Colonic mucosa (tissue), 4 donors: ENCODE results near the gene CPZ. TPM values are rescaled to one million over a fixed set of nuclear protein-coding genes. Genes with fewer than 3 reads are reported as not detected.

Experiments
- DNase-seq: peaks from one replicate; pipeline ENCODE4 v3.0.0-alpha.2; 2020
- H3K27ac ChIP-seq: fragments of 200-600 bp; one replicate; pipeline ENCODE4 v1.8.0; 2021
- H3K27me3 ChIP-seq: fragments of 200-600 bp; one replicate; pipeline ENCODE4 v1.8.0; 2021
- H3K36me3 ChIP-seq: fragments of 200-600 bp; one replicate; pipeline ENCODE4 v1.8.0; 2021
- H3K4me1 ChIP-seq: fragments of 200-600 bp; one replicate; pipeline ENCODE4 v1.8.0; 2021; ENCODE audit warnings: mild to moderate bottlenecking
- H3K4me3 ChIP-seq: fragments of 200-600 bp; one replicate; pipeline ENCODE4 v1.8.0; 2021
- H3K9ac ChIP-seq, 2 donors: one replicate each; pipeline ENCODE4 v1.7.0; 2013; ENCODE audit warnings: control low read depth in 2 of 2, low read depth in 2 of 2, low read length in 2 of 2
- H3K9me3 ChIP-seq: fragments of 200-600 bp; one replicate; pipeline ENCODE4 v1.8.0; 2021
- intact Hi-C: fragments of 100-400 bp; cut with DNase I; formaldehyde crosslinking; loops from one replicate; pipeline ENCODE4 v1.14.1; 2022
- total RNA-seq, 2 donors: library from RNA; stranded (reverse); fragmentation: NEBNext Ultra II Directional in 1 of 2; extraction: Animal tissue kit (Norgen Biotek cat#: 25700) in 1 of 2; gene quantifications; one replicate each; pipeline ENCODE4 v1.2.1, GENCODE V29; 2021
- TF ChIP-seq, protein P1 (sequence below): fragments of 200-600 bp; IDR thresholded peaks from one replicate; pipeline ENCODE4 v1.8.0; 2022; ENCODE audit warnings: antibody characterized with exemption, mild to moderate bottlenecking
- donor health status: healthy.
- donor health status: DM: no; HTN: no; CAD: no.
- donor health status: DM: no; HTN: no; CAD: no.

Gene CPZ
- total RNA-seq, 2 donors from 2014 or later, result 1.2 to 1.5 TPM

DNA sequence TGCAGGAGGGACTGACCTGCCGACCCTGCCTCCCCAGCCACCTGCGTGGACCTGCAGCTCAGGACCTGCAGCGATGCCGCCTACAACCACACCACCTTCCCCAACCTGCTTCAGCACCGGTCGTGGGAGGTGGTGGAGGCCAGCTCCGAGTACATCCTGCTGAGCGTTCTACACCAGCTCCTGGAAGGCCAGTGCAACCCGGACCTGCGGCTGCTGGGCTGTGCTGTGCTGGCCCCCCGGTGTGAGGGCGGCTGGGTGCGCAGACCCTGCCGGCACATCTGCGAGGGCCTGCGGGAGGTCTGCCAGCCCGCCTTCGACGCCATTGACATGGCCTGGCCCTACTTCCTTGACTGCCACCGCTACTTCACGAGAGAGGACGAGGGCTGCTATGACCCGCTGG lies 8.5 kb downstream of the CPZ start:
- TF ChIP-seq, protein P1, sequence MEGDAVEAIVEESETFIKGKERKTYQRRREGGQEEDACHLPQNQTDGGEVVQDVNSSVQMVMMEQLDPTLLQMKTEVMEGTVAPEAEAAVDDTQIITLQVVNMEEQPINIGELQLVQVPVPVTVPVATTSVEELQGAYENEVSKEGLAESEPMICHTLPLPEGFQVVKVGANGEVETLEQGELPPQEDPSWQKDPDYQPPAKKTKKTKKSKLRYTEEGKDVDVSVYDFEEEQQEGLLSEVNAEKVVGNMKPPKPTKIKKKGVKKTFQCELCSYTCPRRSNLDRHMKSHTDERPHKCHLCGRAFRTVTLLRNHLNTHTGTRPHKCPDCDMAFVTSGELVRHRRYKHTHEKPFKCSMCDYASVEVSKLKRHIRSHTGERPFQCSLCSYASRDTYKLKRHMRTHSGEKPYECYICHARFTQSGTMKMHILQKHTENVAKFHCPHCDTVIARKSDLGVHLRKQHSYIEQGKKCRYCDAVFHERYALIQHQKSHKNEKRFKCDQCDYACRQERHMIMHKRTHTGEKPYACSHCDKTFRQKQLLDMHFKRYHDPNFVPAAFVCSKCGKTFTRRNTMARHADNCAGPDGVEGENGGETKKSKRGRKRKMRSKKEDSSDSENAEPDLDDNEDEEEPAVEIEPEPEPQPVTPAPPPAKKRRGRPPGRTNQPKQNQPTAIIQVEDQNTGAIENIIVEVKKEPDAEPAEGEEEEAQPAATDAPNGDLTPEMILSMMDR, result no peak
- no peak overlapping the region for H3K27ac ChIP-seq
- intact Hi-C loops, result no loop called here
- H3K4me1 ChIP-seq, result no peaks in the 10 kb centered on the region
- DNase-seq, result no peak
- no peaks in the 10 kb centered on the region for H3K27me3 ChIP-seq
- no peaks in the 10 kb centered on the region for H3K9me3 ChIP-seq
- no peak overlapping the region for H3K9ac ChIP-seq
- no peak overlapping the region for H3K4me3 ChIP-seq
- no peaks in the 10 kb centered on the region for H3K36me3 ChIP-seq

DNA sequence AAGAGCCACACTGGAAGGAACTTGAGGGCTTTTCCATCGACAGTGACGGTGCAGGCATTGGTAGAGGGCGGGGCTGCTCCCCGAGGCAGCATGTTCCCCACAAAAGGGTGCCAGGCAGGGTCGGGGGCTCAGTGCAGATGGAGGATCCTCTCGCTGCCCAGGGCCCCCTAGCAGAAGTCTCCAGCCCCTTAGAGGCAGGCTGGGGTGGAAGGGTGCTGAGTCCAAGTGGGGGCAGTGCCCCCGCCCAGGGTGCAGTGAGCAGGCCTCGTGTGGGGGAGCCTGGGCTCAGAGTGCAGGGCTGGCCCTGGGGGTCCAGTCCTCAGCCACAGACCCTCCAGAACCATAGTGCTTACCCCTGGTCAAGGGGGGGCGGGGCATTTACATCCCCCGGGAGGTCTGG lies 9.0 kb downstream of the CPZ start:
- H3K4me1 ChIP-seq, result no peaks in the 10 kb centered on the region
- intact Hi-C loops, result no loop called here
- no peak overlapping the region for H3K4me3 ChIP-seq
- no peak overlapping the region for H3K27ac ChIP-seq
- H3K36me3 ChIP-seq, result no peaks in the 10 kb centered on the region
- no peak overlapping the region for H3K9ac ChIP-seq
- H3K27me3 ChIP-seq, result no peaks in the 10 kb centered on the region
- TF ChIP-seq, protein P1, result no peak
- no peak for DNase-seq
- no peaks in the 10 kb centered on the region for H3K9me3 ChIP-seq

DNA sequence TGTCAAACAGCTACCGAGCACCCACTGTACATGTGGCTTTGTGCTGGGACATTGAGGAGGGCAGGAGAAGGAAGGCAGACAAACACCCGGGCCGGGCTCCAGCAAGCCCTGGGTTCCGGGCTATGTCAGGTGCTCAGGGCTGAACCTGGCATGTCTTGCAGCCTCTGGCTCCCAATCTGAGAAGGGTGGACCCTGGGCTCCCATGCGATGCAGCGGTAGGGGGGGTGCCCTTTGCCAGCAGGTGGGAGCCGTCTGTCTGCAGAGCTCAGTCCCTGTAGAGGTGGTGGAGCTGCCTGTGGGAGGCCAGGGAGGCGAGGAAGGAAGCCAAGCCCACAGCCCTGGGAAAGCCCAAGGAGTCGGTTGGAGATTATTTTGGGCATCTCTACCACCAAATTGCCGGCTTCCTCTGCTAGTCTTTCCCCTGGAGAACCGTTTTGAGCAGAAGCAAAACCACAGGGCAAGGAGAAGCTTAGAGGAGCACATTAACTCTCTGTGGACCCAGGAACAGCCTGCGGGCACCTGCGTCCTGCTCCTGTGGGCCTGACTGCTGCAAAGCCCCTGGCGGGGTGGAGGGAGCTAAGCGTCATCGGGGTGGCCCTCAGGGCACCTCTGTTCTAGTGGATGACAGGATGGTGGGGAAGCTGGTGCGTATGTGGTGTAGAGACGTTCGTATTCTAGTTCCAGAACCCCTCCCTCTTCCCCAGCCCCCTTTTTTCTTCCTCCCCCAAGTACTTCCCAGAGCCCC lies 10.3 kb downstream of the CPZ start:
- no peak overlapping the region for H3K27ac ChIP-seq
- intact Hi-C loops, result no loop called here
- H3K27me3 ChIP-seq, result peaks cover 4% of the 10 kb centered on the region
- H3K9ac ChIP-seq, result no peak overlapping the region
- TF ChIP-seq, protein P1, result no peak
- H3K9me3 ChIP-seq, result no peaks in the 10 kb centered on the region
- DNase-seq, result no peak
- no peak overlapping the region for H3K4me3 ChIP-seq
- H3K36me3 ChIP-seq, result no peaks in the 10 kb centered on the region
- H3K4me1 ChIP-seq, result no peaks in the 10 kb centered on the region

DNA sequence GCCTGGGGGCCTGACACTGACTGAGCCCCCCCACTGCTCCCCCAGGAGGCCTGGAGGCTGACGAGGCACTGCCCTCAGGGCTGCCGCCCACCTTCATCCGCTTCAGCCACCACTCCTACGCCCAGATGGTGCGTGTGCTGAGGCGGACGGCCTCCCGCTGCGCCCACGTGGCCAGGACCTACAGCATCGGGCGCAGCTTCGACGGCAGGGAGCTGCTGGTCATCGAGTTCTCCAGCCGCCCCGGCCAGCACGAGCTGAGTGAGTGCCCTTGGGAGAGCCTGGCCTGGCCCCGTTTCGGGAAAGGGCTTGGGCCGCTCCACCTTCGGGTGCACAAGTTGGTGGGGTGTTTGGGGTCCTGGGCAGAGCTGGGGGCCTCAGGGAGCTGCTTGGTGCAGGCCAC lies 11.4 kb downstream of the CPZ start:
- H3K36me3 ChIP-seq, result no peaks in the 10 kb centered on the region
- H3K4me1 ChIP-seq, result no peaks in the 10 kb centered on the region
- H3K4me3 ChIP-seq, result no peak overlapping the region
- intact Hi-C loops, result no loop called here
- peaks cover 4% of the 10 kb centered on the region for H3K27me3 ChIP-seq
- H3K9ac ChIP-seq, result no peak overlapping the region
- H3K27ac ChIP-seq, result no peak overlapping the region
- no peak for DNase-seq
- TF ChIP-seq, protein P1, result no peak
- no peaks in the 10 kb centered on the region for H3K9me3 ChIP-seq

GRCh38 chr4:8605289-8605688 lies 12.7 kb downstream of the CPZ start:
- Histone ChIP-seq H3K4me3 (no peak overlapping the region), H3K9ac (no peak overlapping the region), H3K27ac (no peak overlapping the region), H3K9me3 (no peaks in the 10 kb centered on the region), H3K4me1 (no peaks in the 10 kb centered on the region), H3K36me3 (no peaks in the 10 kb centered on the region), H3K27me3 (peaks cover 4% of the 10 kb centered on the region)
- intact Hi-C loops, result no loop called here
- TF ChIP-seq, protein P1, result no peak
- DNase-seq, result no peak
